Measurements from ENCODE around the gene PRKG1. TPM values are rescaled to one million over a fixed set of nuclear protein-coding genes. Genes with fewer than 3 reads are reported as not detected.
A peak's percentile ranks its signal among the peaks of the same experiment; 100 is the strongest.

The PRKG1 gene
- total RNA-seq, 1 experiment from 2014 or later = 7.4 TPM

DNA sequence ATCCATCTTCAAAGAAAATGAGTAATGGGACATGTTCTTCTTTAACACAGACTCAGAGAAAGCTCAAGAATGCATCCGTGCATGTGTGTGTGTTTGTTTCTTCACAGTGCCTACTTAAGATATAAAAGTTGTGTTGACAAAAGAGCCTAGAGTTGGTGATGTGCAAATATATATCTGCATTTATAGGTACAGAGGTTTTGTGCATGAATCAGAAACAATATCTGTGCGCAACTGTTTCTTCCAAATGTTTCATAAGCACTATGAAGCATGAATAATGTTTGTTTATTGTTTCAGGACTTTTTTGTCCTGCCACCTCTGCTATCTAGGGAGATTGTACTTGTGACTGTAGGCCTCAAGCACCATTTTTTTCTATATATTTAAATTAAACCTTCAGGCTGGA is 395.4 kb downstream of the PRKG1 start:
- Histone ChIP-seq H3K9ac (ENCODE audit: low read length) (no peak overlapping the region), H3K9me3 (ENCODE audit: low read length) (0 out of 2 replicates have a peak, but pooled peaks cover 8% of the 10 kb centered on the region), H3K4me2 (ENCODE audit: low read length) (0 out of 2 replicates have a peak overlapping the region, but pooled peaks have one; percentile 1), H4K20me1 (ENCODE audit: low read length) (no peaks in the 10 kb centered on the region), H3K9me2 (replicated peaks; ENCODE audit: low read length) (no peaks in the 10 kb centered on the region), H2AFZ (ENCODE audit: low read length) (no peak overlapping the region), H3K79me2 (ENCODE audit: low read length) (no peaks in the 10 kb centered on the region), H3K27ac (ENCODE audit: low read length) (peak overlapping the region; percentile 43), H3K4me3 (ENCODE audit: low read length) (no peak overlapping the region), H3K27me3 (ENCODE audit: low read length) (no peaks in the 10 kb centered on the region), H3F3A (ENCODE audit: low read length, unreplicated experiment) (peaks cover 10% of the 10 kb centered on the region), H3K4me1 (ENCODE audit: insufficient read depth, low read length) (peaks cover 30% of the 10 kb centered on the region), H3K36me3 (ENCODE audit: low read depth, low read length) (peaks cover 4% of the 10 kb centered on the region; the same call in 1 of the 2 replicates)
- DNase-seq (peak; percentile 93), ATAC-seq (peak; percentile 77)
- TF ChIP-seq EZH2 (IDR thresholded peaks at IDR 0.05; ENCODE audit: low read length, unreplicated experiment) = no peak
- TF ChIP-seq EZH2phosphoT487 (IDR thresholded peaks at IDR 0.05; ENCODE audit: borderline replicate concordance, low read length) = no peak
- no peak for TF ChIP-seq CTCF (conservative IDR thresholded peaks at IDR 0.05; ENCODE audit: low read depth, low read length)
- POLR2A ChIA-PET (ENCODE audit: unreplicated experiment) = no interaction called here
- CTCF ChIA-PET = interaction anchor here (0.6 kb wide), 1 partner anchor 42 kb away, joined by 3 read pairs; no protein-coding TSS in a partner anchor
- intact Hi-C loops (cut with micrococcal nuclease) = loop anchor here (5.0 kb wide), 1 partner anchor 213 kb away; no protein-coding TSS in a partner anchor
- BruUV-seq (replicated peaks) = no TSS peak

DNA sequence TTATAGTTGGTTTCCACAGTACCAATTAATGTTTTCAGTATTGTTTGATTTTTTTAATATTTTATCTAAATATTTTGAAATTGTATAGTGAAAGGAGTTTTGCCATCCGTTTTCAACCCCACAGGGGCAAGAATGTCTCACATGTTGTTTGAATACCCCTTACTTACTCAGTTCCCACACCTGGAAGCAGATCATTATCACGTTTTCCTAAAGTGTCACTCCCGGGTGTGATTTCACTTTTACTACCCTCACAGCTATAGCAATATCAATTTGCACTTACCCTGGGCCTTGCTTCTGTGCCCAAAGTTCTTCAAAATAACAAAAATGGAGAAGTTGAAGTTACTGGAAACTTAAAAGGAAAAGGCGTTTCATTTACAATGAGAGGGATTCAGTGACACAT is 397.0 kb downstream of the PRKG1 start:
- no peaks in the 10 kb centered on the region for H3K27me3 ChIP-seq (ENCODE audit: low read length)
- no peak for TF ChIP-seq EZH2 (IDR thresholded peaks at IDR 0.05; ENCODE audit: low read length, unreplicated experiment)
- no peak overlapping the region for H2AFZ ChIP-seq (ENCODE audit: low read length)
- intact Hi-C loops (cut with micrococcal nuclease) = no loop called here
- H3K27ac ChIP-seq (ENCODE audit: low read length) = no peak overlapping the region
- H3K9me3 ChIP-seq (ENCODE audit: low read length) = 0 out of 2 replicates have a peak, but pooled peaks cover 8% of the 10 kb centered on the region
- ATAC-seq (no peak), DNase-seq (no peak)
- peaks cover 4% of the 10 kb centered on the region; the same call in 1 of the 2 replicates for H3K36me3 ChIP-seq (ENCODE audit: low read depth, low read length)
- no peaks in the 10 kb centered on the region for H3K79me2 ChIP-seq (ENCODE audit: low read length)
- no peaks in the 10 kb centered on the region for H3K9me2 ChIP-seq (replicated peaks; ENCODE audit: low read length)
- no peak overlapping the region for H3K9ac ChIP-seq (ENCODE audit: low read length)
- BruUV-seq (replicated peaks) = no TSS peak
- ChIA-PET POLR2A (ENCODE audit: unreplicated experiment) (no interaction called here), CTCF (no interaction called here)
- no peaks in the 10 kb centered on the region for H4K20me1 ChIP-seq (ENCODE audit: low read length)
- peaks cover 10% of the 10 kb centered on the region for H3F3A ChIP-seq (ENCODE audit: low read length, unreplicated experiment)
- peaks cover 30% of the 10 kb centered on the region for H3K4me1 ChIP-seq (ENCODE audit: insufficient read depth, low read length)
- no peak overlapping the region for H3K4me3 ChIP-seq (ENCODE audit: low read length)
- no peak overlapping the region for H3K4me2 ChIP-seq (ENCODE audit: low read length)

DNA sequence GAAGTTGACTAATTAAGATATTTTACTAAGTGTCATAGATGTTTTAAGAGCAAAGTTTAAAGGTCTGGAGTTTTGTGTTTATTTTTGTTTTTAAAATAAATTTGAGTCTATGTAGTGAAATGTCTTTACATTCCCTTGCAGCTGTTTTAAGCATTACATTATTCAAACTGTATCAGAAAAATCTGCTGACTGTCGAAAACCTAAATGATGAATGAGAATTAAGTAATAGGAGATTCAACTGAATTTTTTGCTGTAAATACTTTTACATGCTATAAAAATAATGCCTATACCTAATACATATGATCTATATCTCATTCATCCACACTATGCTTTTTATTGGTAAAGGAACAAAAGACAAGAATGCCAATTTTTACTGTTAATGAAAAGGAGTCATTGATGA is 397.9 kb downstream of the PRKG1 start:
- H3K27ac ChIP-seq (ENCODE audit: low read length) = no peak overlapping the region
- peaks cover 10% of the 10 kb centered on the region for H3F3A ChIP-seq (ENCODE audit: low read length, unreplicated experiment)
- 0 out of 2 replicates have a peak, but pooled peaks cover 8% of the 10 kb centered on the region for H3K9me3 ChIP-seq (ENCODE audit: low read length)
- no peak for ATAC-seq
- CTCF ChIA-PET = no interaction called here
- H4K20me1 ChIP-seq (ENCODE audit: low read length) = no peaks in the 10 kb centered on the region
- no peaks in the 10 kb centered on the region for H3K27me3 ChIP-seq (ENCODE audit: low read length)
- POLR2A ChIA-PET (ENCODE audit: unreplicated experiment) = no interaction called here
- H3K4me1 ChIP-seq (ENCODE audit: insufficient read depth, low read length) = peaks cover 27% of the 10 kb centered on the region
- TF ChIP-seq CTCF (conservative IDR thresholded peaks at IDR 0.05; ENCODE audit: low read depth, low read length) (no peak), EZH2 (IDR thresholded peaks at IDR 0.05; ENCODE audit: low read length, unreplicated experiment) (no peak), EZH2phosphoT487 (IDR thresholded peaks at IDR 0.05; ENCODE audit: borderline replicate concordance, low read length) (no peak)
- no peak overlapping the region for H3K4me2 ChIP-seq (ENCODE audit: low read length)
- no peaks in the 10 kb centered on the region for H3K79me2 ChIP-seq (ENCODE audit: low read length)
- no peak overlapping the region for H2AFZ ChIP-seq (ENCODE audit: low read length)
- no peak for DNase-seq
- no TSS peak for BruUV-seq (replicated peaks)
- no peaks in the 10 kb centered on the region for H3K9me2 ChIP-seq (replicated peaks; ENCODE audit: low read length)
- H3K4me3 ChIP-seq (ENCODE audit: low read length) = no peak overlapping the region
- intact Hi-C loops (cut with micrococcal nuclease) = no loop called here
- no peak overlapping the region for H3K9ac ChIP-seq (ENCODE audit: low read length)
- H3K36me3 ChIP-seq (ENCODE audit: low read depth, low read length) = peaks cover 4% of the 10 kb centered on the region; the same call in 1 of the 2 replicates
